Hematopoietic multipotent progenitor cell treated with erythropoietin and hydrocortisone succinate and interleukin-3 and kit ligand, for 4 days (in vitro differentiated cells): ENCODE data around the gene PPP2R5C.
A peak's percentile ranks its signal among the peaks of the same experiment; 100 is the strongest.

ENCODE experiments used
- DNase-seq: peaks from one replicate; pipeline ENCODE4 v3.0.0-alpha.2; 2015

PPP2R5C gene

GRCh38 chr14:101844219-101844618 lies 82.7 kb downstream of the PPP2R5C start:
- no peak for DNase-seq

- DNase-seq = no peak
Measured at GRCh38 chr14:101844751-101845150, 83.2 kb downstream of the PPP2R5C start.

GRCh38 chr14:101845496-101845895 lies 84.0 kb downstream of the PPP2R5C start:
- no peak for DNase-seq

GRCh38 chr14:101845896-101846295 lies 84.4 kb downstream of the PPP2R5C start:
- no peak for DNase-seq

GRCh38 chr14:101849125-101849524 lies 87.6 kb downstream of the PPP2R5C start:
- peak; percentile 80 for DNase-seq

GRCh38 chr14:101849640-101850039 lies 88.1 kb downstream of the PPP2R5C start:
- peak; percentile 17 for DNase-seq

- DNase-seq = no peak
Measured at GRCh38 chr14:101851183-101851582, 89.7 kb downstream of the PPP2R5C start.

GRCh38 chr14:101851736-101852405 lies 90.4 kb downstream of the PPP2R5C start:
- peak; percentile 66 for DNase-seq

- no peak for DNase-seq
Measured at GRCh38 chr14:101852785-101853184, 91.3 kb downstream of the PPP2R5C start.

- no peak for DNase-seq
Measured at GRCh38 chr14:101853455-101854018, 92.0 kb downstream of the PPP2R5C start.

GRCh38 chr14:101854366-101854765 lies 92.9 kb downstream of the PPP2R5C start:
- peak; percentile 53 for DNase-seq

GRCh38 chr14:101855958-101856357 lies 94.4 kb downstream of the PPP2R5C start:
- peak; percentile 29 for DNase-seq

GRCh38 chr14:101856536-101856935 lies 95.0 kb downstream of the PPP2R5C start:
- no peak for DNase-seq

- no peak for DNase-seq
Measured at GRCh38 chr14:101857226-101857625, 95.7 kb downstream of the PPP2R5C start.

- DNase-seq = no peak
Measured at GRCh38 chr14:101858791-101859537, 97.5 kb downstream of the PPP2R5C start.

GRCh38 chr14:101859538-101859902 lies 98.0 kb downstream of the PPP2R5C start:
- DNase-seq = no peak

- no peak for DNase-seq
Measured at GRCh38 chr14:101859958-101860357, 98.4 kb downstream of the PPP2R5C start.

GRCh38 chr14:101861464-101861863 lies 100.0 kb downstream of the PPP2R5C start:
- DNase-seq = no peak

- DNase-seq = no peak
Measured at GRCh38 chr14:101862177-101862576, 100.7 kb downstream of the PPP2R5C start.

GRCh38 chr14:101862711-101863110 lies 101.2 kb downstream of the PPP2R5C start:
- no peak for DNase-seq

- no peak for DNase-seq
Measured at GRCh38 chr14:101865288-101865687, 103.8 kb downstream of the PPP2R5C start.

GRCh38 chr14:101867854-101868253 lies 106.3 kb downstream of the PPP2R5C start:
- no peak for DNase-seq

- DNase-seq = no peak
Measured at GRCh38 chr14:101869217-101869616, 107.7 kb downstream of the PPP2R5C start.

GRCh38 chr14:101870273-101870939 lies 108.9 kb downstream of the PPP2R5C start:
- no peak for DNase-seq
